Fibroblast of pulmonary artery (primary cell): ENCODE data around the gene UNC5CL.

Source experiments
- DNase-seq: peaks from one replicate; pipeline ENCODE4 v3.0.0-alpha.2; 2010; ENCODE audit warnings: low read depth
- H3K4me3 ChIP-seq: replicated peaks from 2 replicates; pipeline ENCODE4 v1.5.1; 2011; ENCODE audit warnings: low read depth, mild to moderate bottlenecking, control low read depth, low read length, moderate library complexity
- TF ChIP-seq, protein P1 (sequence below): IDR thresholded peaks from 2 replicates; pipeline ENCODE4 v1.5.1; 2011; ENCODE audit warnings: mild to moderate bottlenecking, control low read depth, low read length, inconsistent platforms; ENCODE audit errors: missing control alignments

UNC5CL gene

GRCh38 chr6:41063884-41064285 is 24.9 kb upstream of the UNC5CL start:
- TF ChIP-seq, protein P1, sequence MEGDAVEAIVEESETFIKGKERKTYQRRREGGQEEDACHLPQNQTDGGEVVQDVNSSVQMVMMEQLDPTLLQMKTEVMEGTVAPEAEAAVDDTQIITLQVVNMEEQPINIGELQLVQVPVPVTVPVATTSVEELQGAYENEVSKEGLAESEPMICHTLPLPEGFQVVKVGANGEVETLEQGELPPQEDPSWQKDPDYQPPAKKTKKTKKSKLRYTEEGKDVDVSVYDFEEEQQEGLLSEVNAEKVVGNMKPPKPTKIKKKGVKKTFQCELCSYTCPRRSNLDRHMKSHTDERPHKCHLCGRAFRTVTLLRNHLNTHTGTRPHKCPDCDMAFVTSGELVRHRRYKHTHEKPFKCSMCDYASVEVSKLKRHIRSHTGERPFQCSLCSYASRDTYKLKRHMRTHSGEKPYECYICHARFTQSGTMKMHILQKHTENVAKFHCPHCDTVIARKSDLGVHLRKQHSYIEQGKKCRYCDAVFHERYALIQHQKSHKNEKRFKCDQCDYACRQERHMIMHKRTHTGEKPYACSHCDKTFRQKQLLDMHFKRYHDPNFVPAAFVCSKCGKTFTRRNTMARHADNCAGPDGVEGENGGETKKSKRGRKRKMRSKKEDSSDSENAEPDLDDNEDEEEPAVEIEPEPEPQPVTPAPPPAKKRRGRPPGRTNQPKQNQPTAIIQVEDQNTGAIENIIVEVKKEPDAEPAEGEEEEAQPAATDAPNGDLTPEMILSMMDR, result no peak
- no peak overlapping the region for H3K4me3 ChIP-seq
- no peak for DNase-seq

GRCh38 chr6:41062056-41062455 is 23.0 kb upstream of the UNC5CL start:
- TF ChIP-seq, protein P1, result no peak
- no peak for DNase-seq
- no peak overlapping the region for H3K4me3 ChIP-seq

- TF ChIP-seq, protein P1, result no peak
- H3K4me3 ChIP-seq, result no peak overlapping the region
- DNase-seq, result no peak
These were observed 22.2 kb upstream of the UNC5CL start for GRCh38 chr6:41061196-41061726.

DNA sequence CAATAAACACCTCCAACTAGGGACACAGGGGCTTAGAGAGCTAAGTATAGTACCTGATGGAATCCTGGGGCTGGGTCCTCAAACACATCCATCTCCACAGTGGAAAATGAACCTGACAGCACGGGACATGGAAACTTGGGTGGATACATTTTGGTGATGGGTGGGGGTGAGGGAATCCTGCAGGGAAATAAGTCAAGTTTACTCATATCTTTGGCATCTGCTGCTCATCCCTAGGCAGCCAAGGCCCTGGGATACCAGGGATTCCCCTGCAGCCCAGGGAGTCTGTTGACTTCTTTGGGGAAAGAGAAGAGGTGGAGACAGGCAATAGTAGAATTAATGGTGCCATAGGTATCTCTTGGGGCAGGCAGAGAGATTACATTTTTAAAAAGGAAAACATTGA is 20.5 kb upstream of the UNC5CL start:
- H3K4me3 ChIP-seq, result no peak overlapping the region
- TF ChIP-seq, protein P1, result no peak

GRCh38 chr6:41058783-41059181 is 19.8 kb upstream of the UNC5CL start:
- DNase-seq, result no peak
- TF ChIP-seq, protein P1, result no peak
- no peak overlapping the region for H3K4me3 ChIP-seq

More for the DNA sequence above, 20.5 kb upstream of the UNC5CL start:
- no peak for DNase-seq

DNA sequence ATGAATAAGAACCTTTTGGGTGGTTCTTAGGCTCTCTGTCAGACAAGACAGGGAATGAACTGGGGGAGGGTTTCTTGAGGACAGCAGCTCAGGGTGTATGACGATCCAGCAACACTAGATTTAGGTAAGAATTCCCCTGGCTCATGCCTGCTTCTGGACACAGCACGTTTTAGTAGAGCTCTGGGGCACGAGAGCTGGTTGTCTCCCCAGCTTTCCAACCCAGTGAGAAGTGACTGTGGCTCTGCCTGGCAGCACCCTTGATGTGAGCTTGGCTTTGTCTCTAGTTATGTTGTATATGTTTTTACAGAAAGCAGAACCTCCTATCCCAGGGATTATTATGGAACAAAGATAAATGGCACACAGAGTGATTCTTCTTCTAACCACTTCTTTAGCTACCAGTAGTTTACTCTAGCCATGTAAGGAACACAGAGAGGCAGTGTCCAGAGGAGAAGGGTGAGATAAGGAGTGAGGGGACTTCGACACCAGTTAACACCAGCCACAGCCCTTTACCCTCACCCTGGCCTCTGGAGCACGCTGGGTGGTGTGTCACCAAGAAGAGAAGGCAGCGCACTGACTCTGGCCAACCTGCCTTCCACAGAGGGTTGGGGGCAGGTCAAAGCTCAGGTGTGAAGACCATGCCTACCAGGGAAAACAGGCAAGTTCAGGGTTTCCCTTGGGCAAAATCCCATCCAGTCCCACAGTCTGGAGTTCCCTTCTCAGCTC is 17.9 kb upstream of the UNC5CL start:
- TF ChIP-seq, protein P1, result no peak
- no peak for DNase-seq

GRCh38 chr6:41055149-41055548 is 16.1 kb upstream of the UNC5CL start:
- DNase-seq, result no peak
- no peak overlapping the region for H3K4me3 ChIP-seq
- TF ChIP-seq, protein P1, result no peak

More for the DNA sequence above, 17.9 kb upstream of the UNC5CL start:
- no peak overlapping the region for H3K4me3 ChIP-seq
